H1 (cell line): ENCODE results near the gene ANAPC13. TPM values are rescaled to one million over a fixed set of nuclear protein-coding genes. Genes with fewer than 3 reads are reported as not detected.

Experiments
- GABPA ChIP-seq: IDR thresholded peaks from 2 replicates; pipeline ENCODE4 v1.6.1; 2011; ENCODE audit warnings: mild to moderate bottlenecking, low read length, moderate library complexity, borderline replicate concordance; ENCODE audit not compliant: insufficient read depth
- GTF2F1 ChIP-seq: IDR thresholded peaks from 2 replicates; pipeline ENCODE4 v1.6.1; 2012; ENCODE audit warnings: low read depth, low read length, improper control_type of control experiment, borderline replicate concordance
- POLR2AphosphoS5 ChIP-seq: IDR thresholded peaks from 2 replicates; pipeline ENCODE4 v1.6.1; 2011; ENCODE audit warnings: low read depth, low read length
- POU5F1 ChIP-seq: IDR thresholded peaks from 2 replicates; pipeline ENCODE4 v1.6.1; 2011; ENCODE audit warnings: low read depth, mild to moderate bottlenecking, low read length, moderate library complexity
- RAD21 ChIP-seq, 2 experiments: IDR thresholded peaks in 1 of 2; conservative IDR thresholded peaks in 1 of 2; 2 replicates each; pipeline ENCODE4 v1.6.1; 2011; ENCODE audit warnings: low read depth in 2 of 2, low read length in 2 of 2, improper control_type of control experiment in 1 of 2, inconsistent platforms in 1 of 2, mild to moderate bottlenecking in 1 of 2, moderate library complexity in 1 of 2
- SIN3A ChIP-seq, 2 experiments: IDR thresholded peaks in 1 of 2; conservative IDR thresholded peaks in 1 of 2; 2 replicates each; pipeline ENCODE4 v1.6.1; 2011 to 2012; ENCODE audit warnings: low read length in 2 of 2, improper control_type of control experiment in 1 of 2, low read depth in 1 of 2, mild to moderate bottlenecking in 1 of 2
- polyA plus RNA-seq, 7 experiments: library from polyadenylated mRNA; depleted of rRNA in 3 of 7; stranded (reverse) in 5 of 7; unstranded in 2 of 7; fragments of >200 nt in 5 of 7; fragments of 200-250 nt in 2 of 7; gene quantifications; 1 replicate in 5 of 7; 2 replicates in 1 of 7; 4 replicates in 1 of 7; pipeline versions ENCODE4 v1.2.1 to v1.2.3, GENCODE V29; 2011 to 2013; ENCODE audit warnings: missing spikeins in 2 of 7, mixed read lengths in 2 of 7
- total RNA-seq: library from RNA; stranded (reverse); fragmentation: NEBNext Ultra II Directional; extraction: Animal tissue kit (Norgen Biotek cat#: 25700); gene quantifications from 2 replicates; pipeline ENCODE4 v1.2.1, GENCODE V29; 2021
- TF ChIP-seq, protein P1 (sequence below): fragments of 300-600 bp; sonication (generic); IDR thresholded peaks from 2 replicates; pipeline ENCODE4 v1.7.1; 2012; ENCODE audit warnings: low read length, moderate library complexity, mild to moderate bottlenecking, inconsistent platforms; ENCODE audit not compliant: insufficient replicate concordance

ANAPC13 gene
- total and polyA plus RNA-seq, 2 of the 8 experiments (the other 6 are each of a cell fraction or from before 2014, with no cell fraction given) = 33.3 to 34.0 TPM

DNA sequence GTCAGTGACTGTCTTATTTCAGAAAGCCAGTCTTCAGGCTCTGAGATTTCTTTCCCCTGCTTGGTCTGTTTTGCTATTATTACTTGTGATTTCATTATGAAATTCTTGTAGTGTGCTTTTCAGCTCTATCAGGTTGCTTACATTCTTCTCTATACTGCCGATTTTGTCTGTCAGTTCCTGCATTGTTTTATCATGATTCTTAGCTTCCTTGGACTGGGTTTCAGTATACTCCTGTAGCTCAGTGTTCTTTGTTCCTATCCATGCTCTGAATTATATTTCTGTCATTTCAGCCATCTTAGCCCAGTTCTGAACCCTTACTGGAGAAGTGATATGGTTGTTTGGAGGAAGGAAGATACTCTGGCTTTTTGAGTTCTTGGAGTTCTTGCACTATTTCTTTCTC, 40.5 kb upstream of the ANAPC13 start (continued):
- no peak for TF ChIP-seq RAD21 (IDR thresholded peaks at IDR 0.05 in 1 of 2, conservative IDR thresholded peaks at IDR 0.05 in 1 of 2; ENCODE audit: low read depth in 2 of 2, low read length in 2 of 2)
- TF ChIP-seq SIN3A (conservative IDR thresholded peaks at IDR 0.05 in 1 of 2, IDR thresholded peaks at IDR 0.05 in 1 of 2; ENCODE audit: low read depth in 1 of 2, low read length in 2 of 2) = no peak
- no peak for TF ChIP-seq POLR2AphosphoS5
- TF ChIP-seq GTF2F1 = no peak
- TF ChIP-seq, protein P1, sequence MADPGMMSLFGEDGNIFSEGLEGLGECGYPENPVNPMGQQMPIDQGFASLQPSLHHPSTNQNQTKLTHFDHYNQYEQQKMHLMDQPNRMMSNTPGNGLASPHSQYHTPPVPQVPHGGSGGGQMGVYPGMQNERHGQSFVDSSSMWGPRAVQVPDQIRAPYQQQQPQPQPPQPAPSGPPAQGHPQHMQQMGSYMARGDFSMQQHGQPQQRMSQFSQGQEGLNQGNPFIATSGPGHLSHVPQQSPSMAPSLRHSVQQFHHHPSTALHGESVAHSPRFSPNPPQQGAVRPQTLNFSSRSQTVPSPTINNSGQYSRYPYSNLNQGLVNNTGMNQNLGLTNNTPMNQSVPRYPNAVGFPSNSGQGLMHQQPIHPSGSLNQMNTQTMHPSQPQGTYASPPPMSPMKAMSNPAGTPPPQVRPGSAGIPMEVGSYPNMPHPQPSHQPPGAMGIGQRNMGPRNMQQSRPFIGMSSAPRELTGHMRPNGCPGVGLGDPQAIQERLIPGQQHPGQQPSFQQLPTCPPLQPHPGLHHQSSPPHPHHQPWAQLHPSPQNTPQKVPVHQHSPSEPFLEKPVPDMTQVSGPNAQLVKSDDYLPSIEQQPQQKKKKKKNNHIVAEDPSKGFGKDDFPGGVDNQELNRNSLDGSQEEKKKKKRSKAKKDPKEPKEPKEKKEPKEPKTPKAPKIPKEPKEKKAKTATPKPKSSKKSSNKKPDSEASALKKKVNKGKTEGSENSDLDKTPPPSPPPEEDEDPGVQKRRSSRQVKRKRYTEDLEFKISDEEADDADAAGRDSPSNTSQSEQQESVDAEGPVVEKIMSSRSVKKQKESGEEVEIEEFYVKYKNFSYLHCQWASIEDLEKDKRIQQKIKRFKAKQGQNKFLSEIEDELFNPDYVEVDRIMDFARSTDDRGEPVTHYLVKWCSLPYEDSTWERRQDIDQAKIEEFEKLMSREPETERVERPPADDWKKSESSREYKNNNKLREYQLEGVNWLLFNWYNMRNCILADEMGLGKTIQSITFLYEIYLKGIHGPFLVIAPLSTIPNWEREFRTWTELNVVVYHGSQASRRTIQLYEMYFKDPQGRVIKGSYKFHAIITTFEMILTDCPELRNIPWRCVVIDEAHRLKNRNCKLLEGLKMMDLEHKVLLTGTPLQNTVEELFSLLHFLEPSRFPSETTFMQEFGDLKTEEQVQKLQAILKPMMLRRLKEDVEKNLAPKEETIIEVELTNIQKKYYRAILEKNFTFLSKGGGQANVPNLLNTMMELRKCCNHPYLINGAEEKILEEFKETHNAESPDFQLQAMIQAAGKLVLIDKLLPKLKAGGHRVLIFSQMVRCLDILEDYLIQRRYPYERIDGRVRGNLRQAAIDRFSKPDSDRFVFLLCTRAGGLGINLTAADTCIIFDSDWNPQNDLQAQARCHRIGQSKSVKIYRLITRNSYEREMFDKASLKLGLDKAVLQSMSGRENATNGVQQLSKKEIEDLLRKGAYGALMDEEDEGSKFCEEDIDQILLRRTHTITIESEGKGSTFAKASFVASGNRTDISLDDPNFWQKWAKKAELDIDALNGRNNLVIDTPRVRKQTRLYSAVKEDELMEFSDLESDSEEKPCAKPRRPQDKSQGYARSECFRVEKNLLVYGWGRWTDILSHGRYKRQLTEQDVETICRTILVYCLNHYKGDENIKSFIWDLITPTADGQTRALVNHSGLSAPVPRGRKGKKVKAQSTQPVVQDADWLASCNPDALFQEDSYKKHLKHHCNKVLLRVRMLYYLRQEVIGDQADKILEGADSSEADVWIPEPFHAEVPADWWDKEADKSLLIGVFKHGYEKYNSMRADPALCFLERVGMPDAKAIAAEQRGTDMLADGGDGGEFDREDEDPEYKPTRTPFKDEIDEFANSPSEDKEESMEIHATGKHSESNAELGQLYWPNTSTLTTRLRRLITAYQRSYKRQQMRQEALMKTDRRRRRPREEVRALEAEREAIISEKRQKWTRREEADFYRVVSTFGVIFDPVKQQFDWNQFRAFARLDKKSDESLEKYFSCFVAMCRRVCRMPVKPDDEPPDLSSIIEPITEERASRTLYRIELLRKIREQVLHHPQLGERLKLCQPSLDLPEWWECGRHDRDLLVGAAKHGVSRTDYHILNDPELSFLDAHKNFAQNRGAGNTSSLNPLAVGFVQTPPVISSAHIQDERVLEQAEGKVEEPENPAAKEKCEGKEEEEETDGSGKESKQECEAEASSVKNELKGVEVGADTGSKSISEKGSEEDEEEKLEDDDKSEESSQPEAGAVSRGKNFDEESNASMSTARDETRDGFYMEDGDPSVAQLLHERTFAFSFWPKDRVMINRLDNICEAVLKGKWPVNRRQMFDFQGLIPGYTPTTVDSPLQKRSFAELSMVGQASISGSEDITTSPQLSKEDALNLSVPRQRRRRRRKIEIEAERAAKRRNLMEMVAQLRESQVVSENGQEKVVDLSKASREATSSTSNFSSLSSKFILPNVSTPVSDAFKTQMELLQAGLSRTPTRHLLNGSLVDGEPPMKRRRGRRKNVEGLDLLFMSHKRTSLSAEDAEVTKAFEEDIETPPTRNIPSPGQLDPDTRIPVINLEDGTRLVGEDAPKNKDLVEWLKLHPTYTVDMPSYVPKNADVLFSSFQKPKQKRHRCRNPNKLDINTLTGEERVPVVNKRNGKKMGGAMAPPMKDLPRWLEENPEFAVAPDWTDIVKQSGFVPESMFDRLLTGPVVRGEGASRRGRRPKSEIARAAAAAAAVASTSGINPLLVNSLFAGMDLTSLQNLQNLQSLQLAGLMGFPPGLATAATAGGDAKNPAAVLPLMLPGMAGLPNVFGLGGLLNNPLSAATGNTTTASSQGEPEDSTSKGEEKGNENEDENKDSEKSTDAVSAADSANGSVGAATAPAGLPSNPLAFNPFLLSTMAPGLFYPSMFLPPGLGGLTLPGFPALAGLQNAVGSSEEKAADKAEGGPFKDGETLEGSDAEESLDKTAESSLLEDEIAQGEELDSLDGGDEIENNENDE = no peak
- no peak for TF ChIP-seq POU5F1
- TF ChIP-seq GABPA = no peak
